C1 segment of cervical spinal cord (tissue), 14 donors: Measurements from ENCODE around the gene ZNF512.
"Not testable (repeated sequence)": the region's sequence is repeated elsewhere in the genome, so short reads cannot be mapped to it uniquely, and the experiment has no call there.

ENCODE experiments used
- DNase-seq, 14 donors: peaks; one replicate each; lab custom pipeline; 2025; lab: John Stamatoyannopoulos, UW

Gene ZNF512, protein sequence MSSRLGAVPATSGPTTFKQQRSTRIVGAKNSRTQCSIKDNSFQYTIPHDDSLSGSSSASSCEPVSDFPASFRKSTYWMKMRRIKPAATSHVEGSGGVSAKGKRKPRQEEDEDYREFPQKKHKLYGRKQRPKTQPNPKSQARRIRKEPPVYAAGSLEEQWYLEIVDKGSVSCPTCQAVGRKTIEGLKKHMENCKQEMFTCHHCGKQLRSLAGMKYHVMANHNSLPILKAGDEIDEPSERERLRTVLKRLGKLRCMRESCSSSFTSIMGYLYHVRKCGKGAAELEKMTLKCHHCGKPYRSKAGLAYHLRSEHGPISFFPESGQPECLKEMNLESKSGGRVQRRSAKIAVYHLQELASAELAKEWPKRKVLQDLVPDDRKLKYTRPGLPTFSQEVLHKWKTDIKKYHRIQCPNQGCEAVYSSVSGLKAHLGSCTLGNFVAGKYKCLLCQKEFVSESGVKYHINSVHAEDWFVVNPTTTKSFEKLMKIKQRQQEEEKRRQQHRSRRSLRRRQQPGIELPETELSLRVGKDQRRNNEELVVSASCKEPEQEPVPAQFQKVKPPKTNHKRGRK

DNA sequence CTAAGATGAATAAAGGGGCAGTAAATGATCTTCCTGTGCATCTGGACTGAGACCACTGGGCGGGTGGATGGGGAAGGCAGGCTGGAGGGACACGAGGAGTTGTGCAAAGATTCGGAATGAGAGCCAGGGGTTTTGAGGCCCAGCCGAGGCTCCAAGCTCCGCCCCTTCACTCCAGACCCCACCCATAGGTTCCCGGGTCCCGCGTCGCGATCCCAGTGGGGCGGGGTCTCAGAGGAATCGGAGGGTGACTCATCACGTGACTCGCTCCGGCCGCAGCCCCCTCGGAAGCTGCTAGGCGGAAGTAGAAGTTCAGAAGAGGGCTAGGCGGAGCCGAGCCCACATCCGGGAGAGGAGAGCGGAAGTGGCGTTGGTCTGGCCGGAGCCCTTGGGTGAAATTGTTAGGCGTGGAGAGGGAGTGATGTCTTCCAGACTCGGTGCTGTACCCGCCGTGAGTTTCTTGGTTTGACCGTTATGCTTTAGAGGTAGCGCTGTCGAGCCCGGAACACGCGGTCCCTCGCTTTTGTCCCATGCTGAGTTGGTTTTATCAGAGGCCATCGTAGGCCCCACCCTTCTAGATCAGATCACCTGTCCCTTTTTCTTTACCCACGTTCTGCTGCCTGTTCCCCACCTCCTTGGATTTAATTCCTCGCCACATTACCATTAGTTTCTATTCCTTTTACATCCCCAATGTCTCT lies at the start of gene ZNF512:
ZNF512 (plus strand) TSS at position 348 of the 695 bp plus-strand sequence; CDS start at position 419, 71 bp downstream.
- peak in 13 of 14 donors; percentile 43 to 88 (median 75) for DNase-seq

GRCh38 chr2:27537287-27537686 lies 45.6 kb upstream of the ZNF512 start:
- DNase-seq, result no peak

DNA sequence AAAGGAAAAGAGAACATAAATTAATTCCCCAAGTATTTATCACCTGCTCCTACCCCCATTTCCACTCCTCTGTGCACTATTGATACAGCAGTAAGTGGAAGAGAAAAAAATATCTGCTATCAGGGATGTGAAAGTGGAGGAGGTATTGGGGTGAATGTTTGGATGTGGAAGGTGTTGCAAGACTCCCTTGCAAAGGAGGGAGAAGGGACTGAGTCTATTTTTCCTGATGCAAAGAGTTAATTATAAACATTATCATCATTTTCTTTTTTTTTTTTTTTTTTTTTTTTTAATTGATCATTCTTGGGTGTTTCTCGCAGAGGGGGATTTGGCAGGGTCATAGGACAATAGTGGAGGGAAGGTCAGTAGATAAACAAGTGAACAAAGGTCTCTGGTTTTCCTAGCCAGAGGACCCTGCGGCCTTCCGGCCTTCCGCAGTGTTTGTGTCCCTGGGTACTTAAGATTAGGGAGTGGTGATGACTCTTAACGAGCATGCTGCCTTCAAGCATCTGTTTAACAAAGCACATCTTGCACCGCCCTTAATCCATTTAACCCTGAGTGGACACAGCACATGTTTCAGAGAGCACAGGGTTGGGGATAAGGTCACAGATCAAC lies 43.9 kb upstream of the ZNF512 start:
- not testable (repeated sequence) for DNase-seq

- DNase-seq, result not testable (repeated sequence)
These were observed 43.2 kb upstream of the ZNF512 start for GRCh38 chr2:27539649-27540048.

- DNase-seq, result no peak
These were observed 38.6 kb upstream of the ZNF512 start for GRCh38 chr2:27544143-27544821.

DNA sequence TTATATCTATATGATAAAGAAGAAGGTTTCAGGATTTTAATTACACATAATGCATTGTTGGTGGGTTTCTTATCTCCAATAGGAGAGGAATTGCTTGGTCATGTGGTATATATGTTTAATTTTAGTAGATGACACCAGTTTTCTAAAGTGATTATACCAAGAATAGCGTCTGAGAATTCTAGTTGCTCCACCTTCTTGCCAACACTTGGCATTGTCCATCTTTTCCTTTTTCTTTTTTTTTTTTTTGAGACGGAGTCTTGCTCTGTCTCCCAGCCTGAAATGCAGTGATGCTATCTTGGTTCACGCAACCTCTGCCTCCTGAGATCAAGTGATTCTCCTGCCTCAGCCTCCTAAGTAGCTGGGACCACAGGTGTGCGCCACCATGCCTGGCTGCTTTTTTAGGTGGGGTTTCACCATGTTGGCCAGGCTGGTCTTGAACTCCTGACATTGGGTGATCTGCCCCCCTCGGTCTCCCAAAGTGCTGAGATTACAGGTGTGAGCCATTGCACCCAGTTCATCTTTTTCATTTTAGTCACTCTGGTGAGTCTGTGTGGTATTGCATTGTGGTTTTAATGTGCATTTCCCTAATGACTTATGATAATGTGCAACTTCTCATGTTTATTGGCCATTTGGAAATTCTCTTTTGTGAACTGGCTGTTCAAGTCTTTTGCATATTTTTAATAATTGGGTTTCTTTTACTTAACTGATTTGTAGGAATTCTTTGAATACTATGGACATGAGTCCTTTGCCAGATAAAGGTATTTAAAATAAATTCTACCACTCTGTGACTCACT lies 37.3 kb upstream of the ZNF512 start:
- DNase-seq, result no peak

DNA sequence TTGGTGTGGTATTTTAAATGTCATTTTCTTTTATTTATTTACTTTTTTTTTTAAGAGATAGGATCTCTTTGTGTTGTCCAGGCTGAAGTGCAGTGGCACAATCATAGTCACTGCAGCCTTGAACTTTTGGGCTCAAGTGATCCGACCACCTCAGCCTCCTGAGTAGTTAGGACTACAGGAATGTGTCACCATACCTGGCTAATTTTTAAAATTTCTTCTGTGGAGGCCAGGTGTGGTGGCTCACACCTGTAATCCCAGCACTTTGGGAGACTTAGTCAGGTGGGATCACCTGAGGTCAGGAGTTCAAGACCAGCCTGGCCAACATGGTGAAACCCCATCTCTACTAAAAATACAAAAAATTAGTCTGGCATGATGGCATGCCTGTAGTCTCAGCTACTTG lies 33.5 kb upstream of the ZNF512 start:
- no peak for DNase-seq

- DNase-seq, result no peak
These were observed 31.3 kb upstream of the ZNF512 start for GRCh38 chr2:27551514-27551913.

- no peak for DNase-seq
These were observed 29.9 kb upstream of the ZNF512 start for GRCh38 chr2:27552941-27553340.

DNA sequence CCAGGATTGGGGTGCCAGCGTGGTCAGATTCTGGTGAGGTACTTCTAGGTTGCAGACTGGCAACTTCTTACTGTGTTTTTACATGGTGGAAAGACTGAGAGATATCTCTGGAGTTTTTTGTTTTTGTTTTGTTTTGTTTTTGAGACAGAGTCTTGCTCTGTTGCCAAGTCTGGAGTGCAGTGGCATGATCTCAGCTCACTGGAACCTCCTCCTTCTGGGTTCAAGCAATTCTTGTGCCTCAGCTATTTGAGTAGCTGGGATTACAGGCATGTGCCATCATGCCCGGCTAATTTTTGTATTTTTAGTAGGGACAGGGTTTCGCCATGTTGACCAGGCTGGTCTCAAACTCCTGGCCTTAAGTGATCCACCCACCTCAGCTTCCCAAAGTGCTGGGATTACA lies 28.4 kb upstream of the ZNF512 start:
- not testable (repeated sequence) for DNase-seq

- DNase-seq, result no peak
These were observed 23.6 kb upstream of the ZNF512 start for GRCh38 chr2:27559228-27559627.

- DNase-seq, result no peak
These were observed 21.8 kb upstream of the ZNF512 start for GRCh38 chr2:27561060-27561459.

DNA sequence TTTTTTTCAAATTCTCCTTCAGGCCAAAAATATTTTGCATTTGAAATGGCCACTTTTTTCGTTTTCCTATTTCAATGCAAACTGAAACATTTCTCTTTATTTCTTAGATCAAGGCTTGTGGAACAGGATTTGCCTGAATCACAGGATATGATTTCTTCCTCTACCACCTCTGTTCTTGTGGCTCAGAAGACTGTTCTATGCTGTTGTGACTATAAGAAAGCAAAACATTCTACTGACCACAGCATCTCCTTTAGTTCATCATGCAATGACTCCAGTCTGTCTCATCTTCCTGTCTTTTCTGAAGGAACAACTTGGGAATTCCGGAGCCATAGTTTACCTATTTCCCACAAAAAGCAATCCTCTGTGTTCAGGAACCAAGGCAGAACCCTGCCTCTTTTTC lies 16.2 kb upstream of the ZNF512 start:
- no peak for DNase-seq

DNA sequence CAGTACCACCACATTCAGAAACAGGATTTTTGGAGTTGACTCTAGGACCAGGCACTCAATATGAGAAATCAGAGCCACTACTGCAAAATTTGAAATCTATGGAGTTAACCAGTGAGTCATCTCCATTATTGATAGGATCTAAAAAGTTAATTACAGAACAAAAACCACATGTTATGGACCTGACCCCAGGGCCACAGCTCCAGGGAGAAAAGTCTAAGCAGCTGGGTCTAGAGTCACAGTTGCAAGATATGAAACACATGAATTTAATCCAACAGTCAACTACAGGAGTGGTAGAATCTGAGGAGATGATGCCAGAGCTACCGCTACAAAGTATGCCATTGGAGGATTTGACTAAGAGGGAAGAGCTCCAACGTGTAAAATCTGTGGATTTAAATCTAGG lies 13.4 kb upstream of the ZNF512 start:
- no peak for DNase-seq

DNA sequence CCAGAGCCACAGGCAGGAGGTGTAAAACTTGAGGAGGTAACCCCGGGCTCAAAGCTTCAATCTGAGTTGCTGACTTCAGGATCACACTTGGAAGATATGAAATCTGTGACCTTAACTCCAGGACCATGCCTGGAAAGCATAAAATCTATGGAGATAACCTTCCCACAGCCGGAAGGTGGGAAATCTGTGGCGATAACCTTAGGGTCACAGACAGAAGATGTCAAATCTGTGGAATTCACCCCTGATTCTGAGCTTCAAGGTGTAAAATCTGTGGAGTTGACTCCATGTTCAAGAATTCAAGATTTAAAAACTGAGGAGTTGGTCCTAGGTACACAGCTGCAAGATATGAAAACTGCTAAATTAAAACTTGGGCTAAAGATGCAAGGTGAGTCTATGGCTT lies 11.6 kb upstream of the ZNF512 start:
- no peak for DNase-seq

DNA sequence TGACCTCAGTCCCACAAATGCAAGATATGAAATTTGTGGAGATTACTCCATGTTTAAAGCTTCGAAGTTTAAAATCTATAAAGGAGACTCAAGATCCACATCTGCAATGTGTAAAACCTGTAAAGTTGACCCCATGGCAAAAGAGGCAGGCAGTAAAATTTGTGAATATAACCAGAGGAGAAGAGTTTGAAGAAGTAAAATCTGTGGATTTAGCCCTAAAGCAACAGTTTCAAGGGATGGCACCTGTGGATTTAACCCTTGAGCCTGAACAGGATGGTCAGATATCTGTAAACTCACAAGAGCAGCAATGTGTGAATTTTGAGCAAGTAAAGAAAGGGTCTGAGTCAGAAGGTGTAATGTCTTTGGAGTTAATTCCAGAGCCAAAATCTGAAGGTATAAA lies 11.2 kb upstream of the ZNF512 start:
- DNase-seq, result no peak

GRCh38 chr2:27572439-27572838 lies 10.4 kb upstream of the ZNF512 start:
- DNase-seq, result no peak

DNA sequence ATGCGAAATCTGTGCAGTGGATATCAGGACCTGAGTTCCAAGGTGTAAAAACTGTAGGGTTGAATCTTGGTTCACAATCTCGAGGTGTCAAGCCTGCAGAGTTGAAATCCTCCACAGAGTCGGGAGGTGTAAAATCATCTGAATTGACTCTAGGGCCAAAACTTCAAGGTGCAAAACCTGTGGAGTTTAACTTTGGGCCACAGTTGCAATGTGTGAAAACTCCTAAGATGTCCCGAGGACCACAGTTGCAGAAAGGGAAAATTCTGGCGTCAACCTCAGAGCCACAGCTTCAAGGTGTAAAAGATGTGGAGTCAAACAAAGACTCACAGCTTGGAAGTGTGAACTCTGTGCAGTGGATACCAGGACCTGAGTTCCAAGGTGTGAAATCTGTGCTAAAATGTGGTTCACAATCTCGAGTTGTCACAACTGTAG lies 9.8 kb upstream of the ZNF512 start:
- no peak for DNase-seq

DNA sequence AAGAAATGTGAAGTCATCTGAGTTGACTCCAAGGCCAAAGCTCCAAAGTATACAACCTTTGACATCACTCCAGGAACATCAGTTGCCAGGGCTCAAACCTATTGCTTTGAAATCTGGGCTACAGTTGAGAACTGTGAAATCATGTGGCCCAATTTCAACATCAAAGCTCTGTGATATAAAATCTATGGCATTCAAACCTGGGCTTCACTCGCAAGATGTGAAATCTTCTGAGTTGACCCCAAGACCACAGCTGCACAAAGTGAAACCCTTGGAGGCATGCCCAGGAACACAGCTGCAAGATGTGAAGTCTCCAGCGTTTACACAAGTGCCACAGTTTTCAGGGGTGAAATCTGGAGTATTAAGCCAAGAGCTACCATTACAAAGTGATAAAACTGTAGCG lies 9.4 kb upstream of the ZNF512 start:
- no peak for DNase-seq

DNA sequence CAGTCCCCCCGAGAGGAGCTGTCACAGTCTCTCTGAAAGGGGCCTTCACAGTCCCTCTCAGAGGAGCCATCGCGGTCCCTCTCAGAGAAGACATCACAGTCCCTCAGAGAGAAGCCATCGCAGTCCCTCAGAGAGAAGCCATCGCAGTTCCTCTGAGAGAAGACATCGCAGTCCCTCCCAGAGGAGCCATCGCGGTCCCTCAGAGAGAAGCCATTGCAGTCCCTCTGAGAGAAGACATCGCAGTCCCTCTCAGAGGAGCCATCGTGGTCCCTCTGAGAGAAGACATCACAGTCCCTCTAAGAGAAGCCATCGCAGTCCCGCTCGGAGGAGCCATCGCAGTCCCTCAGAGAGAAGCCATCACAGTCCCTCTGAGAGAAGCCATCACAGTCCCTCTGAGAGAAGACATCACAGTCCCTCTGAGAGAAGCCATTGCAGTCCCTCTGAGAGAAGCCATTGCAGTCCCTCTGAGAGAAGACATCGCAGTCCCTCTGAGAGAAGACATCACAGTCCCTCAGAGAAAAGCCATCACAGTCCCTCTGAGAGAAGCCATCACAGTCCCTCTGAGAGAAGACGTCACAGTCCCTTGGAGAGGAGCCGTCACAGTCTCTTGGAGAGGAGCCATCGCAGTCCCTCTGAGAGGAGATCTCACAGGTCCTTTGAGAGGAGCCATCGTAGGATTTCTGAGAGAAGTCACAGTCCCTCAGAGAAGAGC lies 1.3 kb upstream of the ZNF512 start:
- DNase-seq, result no peak
